GM23338 (cell line): ENCODE data around the gene TM7SF2. TPM values are rescaled to one million over a fixed set of nuclear protein-coding genes. Genes with fewer than 3 reads are reported as not detected.
A peak's percentile ranks its signal among the peaks of the same experiment; 100 is the strongest.

Experiments used
- ATAC-seq: fragments of 200-7000 bp; cut with Tn5 transposase; 3 replicates; pipeline ENCODE4 v1.9.1; 2020
- DNase-seq: peaks from one replicate; pipeline ENCODE4 v3.0.0-alpha.2; 2015; ENCODE audit warnings: low spot score
- H2AFZ ChIP-seq: fragments of 200-600 bp; sonication (generic); 2 replicates; pipeline ENCODE4 v1.8.0; 2016; ENCODE audit warnings: antibody characterized with exemption, mild to moderate bottlenecking, moderate library complexity
- H3F3A ChIP-seq: fragments of 200-600 bp; sonication (generic); replicated peaks from 2 replicates; pipeline ENCODE4 v1.8.0; 2017; ENCODE audit warnings: antibody characterized with exemption, mixed run types, low read depth
- H3K27ac ChIP-seq: fragments of 200-600 bp; sonication (generic); 2 replicates; pipeline ENCODE4 v1.6.1; 2016; ENCODE audit warnings: low read depth
- H3K27me3 ChIP-seq: fragments of 200-600 bp; sonication (generic); 2 replicates; pipeline ENCODE4 v1.8.0; 2016; ENCODE audit warnings: mild to moderate bottlenecking, mixed run types, moderate library complexity; ENCODE audit not compliant: insufficient read depth
- H3K36me3 ChIP-seq: fragments of 200-600 bp; sonication (generic); 2 replicates; pipeline ENCODE4 v1.8.0; 2016; ENCODE audit warnings: mild to moderate bottlenecking; ENCODE audit not compliant: insufficient read depth
- H3K4me1 ChIP-seq: fragments of 200-600 bp; sonication (generic); 2 replicates; pipeline ENCODE4 v1.8.0; 2016; ENCODE audit warnings: mild to moderate bottlenecking, moderate library complexity; ENCODE audit not compliant: insufficient read depth
- H3K4me2 ChIP-seq: fragments of 200-600 bp; sonication (generic); 2 replicates; pipeline ENCODE4 v1.7.1; 2017; ENCODE audit warnings: mixed run types
- H3K4me3 ChIP-seq: fragments of 200-600 bp; sonication (generic); 2 replicates; pipeline ENCODE4 v1.6.1; 2016; ENCODE audit warnings: mixed run types
- H3K79me2 ChIP-seq: fragments of 200-600 bp; sonication (generic); replicated peaks from 2 replicates; pipeline ENCODE4 v1.8.0; 2017; ENCODE audit warnings: mild to moderate bottlenecking; ENCODE audit not compliant: insufficient read depth
- H3K9me2 ChIP-seq: fragments of 200-600 bp; sonication (generic); 2 replicates; pipeline ENCODE4 v1.8.0; 2017; ENCODE audit not compliant: insufficient read depth
- H4K20me1 ChIP-seq: fragments of 200-600 bp; sonication (generic); replicated peaks from 2 replicates; pipeline ENCODE4 v1.8.0; 2017; ENCODE audit warnings: mild to moderate bottlenecking; ENCODE audit not compliant: insufficient read depth
- H3K27ac Mint-ChIP-seq: 2 replicates; pipeline ENCODE4 v1.8.0; 2020; ENCODE audit warnings: inconsistent platforms, mild to moderate bottlenecking, moderate library complexity, mixed read lengths
- H3K27me3 Mint-ChIP-seq: 3 replicates; pipeline ENCODE4 v1.8.0; 2022; ENCODE audit warnings: low read depth, mild to moderate bottlenecking, moderate library complexity, mixed read lengths, inconsistent platforms; ENCODE audit not compliant: insufficient read depth, poor library complexity
- H3K36me3 Mint-ChIP-seq: 3 replicates; pipeline ENCODE4 v1.8.0; 2021; ENCODE audit warnings: low read depth, mild to moderate bottlenecking, inconsistent platforms, moderate library complexity, mixed read lengths
- H3K4me1 Mint-ChIP-seq: 3 replicates; pipeline ENCODE4 v1.8.0; 2020; ENCODE audit warnings: mild to moderate bottlenecking, inconsistent platforms, mixed read lengths
- H3K4me3 Mint-ChIP-seq: 3 replicates; pipeline ENCODE4 v1.8.0; 2021; ENCODE audit warnings: moderate library complexity, mild to moderate bottlenecking, inconsistent platforms, mixed read lengths
- H3K9me3 Mint-ChIP-seq: 3 replicates; pipeline ENCODE4 v1.8.0; 2020; ENCODE audit warnings: moderate library complexity, mild to moderate bottlenecking, inconsistent platforms, mixed read lengths
- CREB1 ChIP-seq: fragments of 250-450 bp; sonication (Bioruptor Pico); IDR thresholded peaks from 2 replicates; pipeline ENCODE4 v1.5.0; 2020; ENCODE audit warnings: low read depth, mild to moderate bottlenecking, moderate library complexity
- EZH2 ChIP-seq: fragments of 200-600 bp; sonication (generic); IDR thresholded peaks from one replicate; pipeline ENCODE4 v1.8.0; 2017; ENCODE audit warnings: antibody characterized with exemption, mild to moderate bottlenecking, low read depth; ENCODE audit not compliant: unreplicated experiment
- POLR2AphosphoS5 ChIP-seq: IDR thresholded peaks from 2 replicates; pipeline ENCODE4 v1.6.1; 2016; ENCODE audit warnings: antibody characterized with exemption, low read depth
- ZNF114 ChIP-seq: fragments of 250-450 bp; sonication (Bioruptor Pico); IDR thresholded peaks from 2 replicates; pipeline ENCODE4 v1.5.0; 2020; ENCODE audit warnings: mild to moderate bottlenecking, moderate library complexity
- polyA plus RNA-seq: library from polyadenylated mRNA; unstranded; fragments of >200 nt; fragmentation: Nextera tagmentation; extraction: Ambion mirVana; gene quantifications from 2 replicates; pipeline ENCODE4 v1.2.1, GENCODE V29; 2016
- total RNA-seq: library from RNA; depleted of rRNA; stranded (reverse); fragments of >200 nt; shearing (Covaris generic); gene quantifications from 2 replicates; pipeline ENCODE4 v1.2.3, GENCODE V29; 2014
- TF ChIP-seq, protein P1 (sequence below): IDR thresholded peaks from 2 replicates; pipeline ENCODE4 v1.6.1; 2016; ENCODE audit warnings: antibody characterized with exemption
- TF ChIP-seq, protein P2 (sequence below): IDR thresholded peaks from one replicate; pipeline ENCODE4 v1.6.1; 2018; ENCODE audit warnings: antibody characterized with exemption; ENCODE audit not compliant: unreplicated experiment
- TF ChIP-seq, protein P3 (sequence below): fragments of 250-450 bp; sonication (Bioruptor Pico); IDR thresholded peaks from 2 replicates; pipeline ENCODE4 v1.5.0; 2020; ENCODE audit warnings: mild to moderate bottlenecking, moderate library complexity

Gene TM7SF2
- total and polyA plus RNA-seq, 2 experiments from 2014 or later = 43.5 to 82.3 TPM

DNA sequence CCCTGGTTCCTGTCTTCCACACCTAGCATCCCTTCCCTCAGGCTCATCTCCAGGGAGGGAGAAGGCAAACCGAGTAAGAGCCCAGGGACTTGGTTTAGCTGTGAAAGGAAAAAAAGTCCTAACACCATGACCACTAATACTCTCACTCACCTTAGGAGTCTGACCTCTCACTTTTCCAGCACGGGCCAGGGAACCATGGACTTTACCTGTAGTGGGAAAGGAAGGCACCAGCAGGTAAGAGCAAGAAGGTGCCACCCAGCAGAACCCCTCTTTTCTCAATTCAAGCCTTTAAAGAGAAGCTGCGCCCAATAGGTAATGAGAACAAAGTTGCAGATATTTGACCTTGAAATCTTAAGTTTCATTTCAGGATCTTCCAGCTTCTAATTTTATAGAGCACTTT lies 9.2 kb downstream of the TM7SF2 start:
- Mint-ChIP-seq H3K4me3 (peak overlapping the region; percentile 100), H3K9me3 (no peaks in the 10 kb centered on the region), H3K4me1 (peaks cover 20% of the 10 kb centered on the region), H3K27ac (peak overlapping the region; percentile 99), H3K36me3 (peaks cover 75% of the 10 kb centered on the region), H3K27me3 (peaks cover 28% of the 10 kb centered on the region)
- Histone ChIP-seq H3K9me2 (no peaks in the 10 kb centered on the region), H3K36me3 (peaks cover 18% of the 10 kb centered on the region), H3K4me2 (peak overlapping the region; percentile 96), H3F3A (peaks cover 38% of the 10 kb centered on the region), H3K27me3 (no peaks in the 10 kb centered on the region), H2AFZ (no peak overlapping the region), H3K27ac (peak overlapping the region; percentile 90), H4K20me1 (peaks cover 14% of the 10 kb centered on the region), H3K4me1 (peaks cover 11% of the 10 kb centered on the region), H3K4me3 (peak overlapping the region; percentile 94), H3K79me2 (peaks cover 50% of the 10 kb centered on the region)
- ATAC-seq = no peak
- DNase-seq = no peak
- TF ChIP-seq POLR2AphosphoS5 = no peak
- TF ChIP-seq, protein P1, sequence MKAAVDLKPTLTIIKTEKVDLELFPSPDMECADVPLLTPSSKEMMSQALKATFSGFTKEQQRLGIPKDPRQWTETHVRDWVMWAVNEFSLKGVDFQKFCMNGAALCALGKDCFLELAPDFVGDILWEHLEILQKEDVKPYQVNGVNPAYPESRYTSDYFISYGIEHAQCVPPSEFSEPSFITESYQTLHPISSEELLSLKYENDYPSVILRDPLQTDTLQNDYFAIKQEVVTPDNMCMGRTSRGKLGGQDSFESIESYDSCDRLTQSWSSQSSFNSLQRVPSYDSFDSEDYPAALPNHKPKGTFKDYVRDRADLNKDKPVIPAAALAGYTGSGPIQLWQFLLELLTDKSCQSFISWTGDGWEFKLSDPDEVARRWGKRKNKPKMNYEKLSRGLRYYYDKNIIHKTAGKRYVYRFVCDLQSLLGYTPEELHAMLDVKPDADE = no peak
- TF ChIP-seq, protein P2, sequence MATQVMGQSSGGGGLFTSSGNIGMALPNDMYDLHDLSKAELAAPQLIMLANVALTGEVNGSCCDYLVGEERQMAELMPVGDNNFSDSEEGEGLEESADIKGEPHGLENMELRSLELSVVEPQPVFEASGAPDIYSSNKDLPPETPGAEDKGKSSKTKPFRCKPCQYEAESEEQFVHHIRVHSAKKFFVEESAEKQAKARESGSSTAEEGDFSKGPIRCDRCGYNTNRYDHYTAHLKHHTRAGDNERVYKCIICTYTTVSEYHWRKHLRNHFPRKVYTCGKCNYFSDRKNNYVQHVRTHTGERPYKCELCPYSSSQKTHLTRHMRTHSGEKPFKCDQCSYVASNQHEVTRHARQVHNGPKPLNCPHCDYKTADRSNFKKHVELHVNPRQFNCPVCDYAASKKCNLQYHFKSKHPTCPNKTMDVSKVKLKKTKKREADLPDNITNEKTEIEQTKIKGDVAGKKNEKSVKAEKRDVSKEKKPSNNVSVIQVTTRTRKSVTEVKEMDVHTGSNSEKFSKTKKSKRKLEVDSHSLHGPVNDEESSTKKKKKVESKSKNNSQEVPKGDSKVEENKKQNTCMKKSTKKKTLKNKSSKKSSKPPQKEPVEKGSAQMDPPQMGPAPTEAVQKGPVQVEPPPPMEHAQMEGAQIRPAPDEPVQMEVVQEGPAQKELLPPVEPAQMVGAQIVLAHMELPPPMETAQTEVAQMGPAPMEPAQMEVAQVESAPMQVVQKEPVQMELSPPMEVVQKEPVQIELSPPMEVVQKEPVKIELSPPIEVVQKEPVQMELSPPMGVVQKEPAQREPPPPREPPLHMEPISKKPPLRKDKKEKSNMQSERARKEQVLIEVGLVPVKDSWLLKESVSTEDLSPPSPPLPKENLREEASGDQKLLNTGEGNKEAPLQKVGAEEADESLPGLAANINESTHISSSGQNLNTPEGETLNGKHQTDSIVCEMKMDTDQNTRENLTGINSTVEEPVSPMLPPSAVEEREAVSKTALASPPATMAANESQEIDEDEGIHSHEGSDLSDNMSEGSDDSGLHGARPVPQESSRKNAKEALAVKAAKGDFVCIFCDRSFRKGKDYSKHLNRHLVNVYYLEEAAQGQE = no peak
- no peak for TF ChIP-seq CREB1 (CRISPR knock-in tag)
- TF ChIP-seq, protein P3, sequence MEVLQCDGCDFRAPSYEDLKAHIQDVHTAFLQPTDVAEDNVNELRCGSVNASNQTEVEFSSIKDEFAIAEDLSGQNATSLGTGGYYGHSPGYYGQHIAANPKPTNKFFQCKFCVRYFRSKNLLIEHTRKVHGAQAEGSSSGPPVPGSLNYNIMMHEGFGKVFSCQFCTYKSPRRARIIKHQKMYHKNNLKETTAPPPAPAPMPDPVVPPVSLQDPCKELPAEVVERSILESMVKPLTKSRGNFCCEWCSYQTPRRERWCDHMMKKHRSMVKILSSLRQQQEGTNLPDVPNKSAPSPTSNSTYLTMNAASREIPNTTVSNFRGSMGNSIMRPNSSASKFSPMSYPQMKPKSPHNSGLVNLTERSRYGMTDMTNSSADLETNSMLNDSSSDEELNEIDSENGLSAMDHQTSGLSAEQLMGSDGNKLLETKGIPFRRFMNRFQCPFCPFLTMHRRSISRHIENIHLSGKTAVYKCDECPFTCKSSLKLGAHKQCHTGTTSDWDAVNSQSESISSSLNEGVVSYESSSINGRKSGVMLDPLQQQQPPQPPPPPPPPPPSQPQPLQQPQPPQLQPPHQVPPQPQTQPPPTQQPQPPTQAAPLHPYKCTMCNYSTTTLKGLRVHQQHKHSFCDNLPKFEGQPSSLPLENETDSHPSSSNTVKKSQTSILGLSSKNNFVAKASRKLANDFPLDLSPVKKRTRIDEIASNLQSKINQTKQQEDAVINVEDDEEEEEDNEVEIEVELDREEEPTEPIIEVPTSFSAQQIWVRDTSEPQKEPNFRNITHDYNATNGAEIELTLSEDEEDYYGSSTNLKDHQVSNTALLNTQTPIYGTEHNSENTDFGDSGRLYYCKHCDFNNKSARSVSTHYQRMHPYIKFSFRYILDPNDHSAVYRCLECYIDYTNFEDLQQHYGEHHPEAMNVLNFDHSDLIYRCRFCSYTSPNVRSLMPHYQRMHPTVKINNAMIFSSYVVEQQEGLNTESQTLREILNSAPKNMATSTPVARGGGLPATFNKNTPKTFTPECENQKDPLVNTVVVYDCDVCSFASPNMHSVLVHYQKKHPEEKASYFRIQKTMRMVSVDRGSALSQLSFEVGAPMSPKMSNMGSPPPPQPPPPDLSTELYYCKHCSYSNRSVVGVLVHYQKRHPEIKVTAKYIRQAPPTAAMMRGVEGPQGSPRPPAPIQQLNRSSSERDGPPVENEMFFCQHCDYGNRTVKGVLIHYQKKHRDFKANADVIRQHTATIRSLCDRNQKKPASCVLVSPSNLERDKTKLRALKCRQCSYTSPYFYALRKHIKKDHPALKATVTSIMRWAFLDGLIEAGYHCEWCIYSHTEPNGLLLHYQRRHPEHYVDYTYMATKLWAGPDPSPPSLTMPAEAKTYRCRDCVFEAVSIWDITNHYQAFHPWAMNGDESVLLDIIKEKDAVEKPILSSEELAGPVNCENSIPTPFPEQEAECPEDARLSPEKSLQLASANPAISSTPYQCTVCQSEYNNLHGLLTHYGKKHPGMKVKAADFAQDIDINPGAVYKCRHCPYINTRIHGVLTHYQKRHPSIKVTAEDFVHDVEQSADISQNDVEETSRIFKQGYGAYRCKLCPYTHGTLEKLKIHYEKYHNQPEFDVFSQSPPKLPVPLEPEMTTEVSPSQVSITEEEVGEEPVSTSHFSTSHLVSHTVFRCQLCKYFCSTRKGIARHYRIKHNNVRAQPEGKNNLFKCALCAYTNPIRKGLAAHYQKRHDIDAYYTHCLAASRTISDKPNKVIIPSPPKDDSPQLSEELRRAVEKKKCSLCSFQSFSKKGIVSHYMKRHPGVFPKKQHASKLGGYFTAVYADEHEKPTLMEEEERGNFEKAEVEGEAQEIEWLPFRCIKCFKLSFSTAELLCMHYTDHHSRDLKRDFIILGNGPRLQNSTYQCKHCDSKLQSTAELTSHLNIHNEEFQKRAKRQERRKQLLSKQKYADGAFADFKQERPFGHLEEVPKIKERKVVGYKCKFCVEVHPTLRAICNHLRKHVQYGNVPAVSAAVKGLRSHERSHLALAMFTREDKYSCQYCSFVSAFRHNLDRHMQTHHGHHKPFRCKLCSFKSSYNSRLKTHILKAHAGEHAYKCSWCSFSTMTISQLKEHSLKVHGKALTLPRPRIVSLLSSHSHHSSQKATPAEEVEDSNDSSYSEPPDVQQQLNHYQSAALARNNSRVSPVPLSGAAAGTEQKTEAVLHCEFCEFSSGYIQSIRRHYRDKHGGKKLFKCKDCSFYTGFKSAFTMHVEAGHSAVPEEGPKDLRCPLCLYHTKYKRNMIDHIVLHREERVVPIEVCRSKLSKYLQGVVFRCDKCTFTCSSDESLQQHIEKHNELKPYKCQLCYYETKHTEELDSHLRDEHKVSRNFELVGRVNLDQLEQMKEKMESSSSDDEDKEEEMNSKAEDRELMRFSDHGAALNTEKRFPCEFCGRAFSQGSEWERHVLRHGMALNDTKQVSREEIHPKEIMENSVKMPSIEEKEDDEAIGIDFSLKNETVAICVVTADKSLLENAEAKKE (CRISPR knock-in tag) = no peak
- TF ChIP-seq ZNF114 = no peak
- TF ChIP-seq EZH2 = no peak
